H1 (cell line): ENCODE measurements around the gene FCN2. TPM values are rescaled to one million over a fixed set of nuclear protein-coding genes. Genes with fewer than 3 reads are reported as not detected.

ENCODE experiments used
- CTCF ChIA-PET: fragments of 300-600 bp; sonication (Branson Sonifier 250); formaldehyde crosslinking; loops from one replicate; lab custom pipeline; 2021; ENCODE audit not compliant: partially characterized antibody; lab: Charles Lee
- POLR2A ChIA-PET: fragments of 300-600 bp; sonication (Branson Sonifier 250); formaldehyde crosslinking; loops from one replicate; lab custom pipeline; 2021; ENCODE audit warnings: inconsistent platforms; ENCODE audit not compliant: partially characterized antibody; lab: Charles Lee
- DNase-seq, 2 experiments: peaks; one replicate each; pipeline versions ENCODE4 v3.0.0 to v3.0.0-alpha.2; 2010 to 2022; ENCODE audit warnings: low spot score in 2 of 2, low read depth in 1 of 2, mixed read lengths in 1 of 2
- FAIRE-seq: peaks from 2 replicates; lab custom pipeline; 2011; peaks lifted over from hg19 to GRCh38; lab: Jason Lieb, UNC
- H2AFZ ChIP-seq: 2 replicates; pipeline ENCODE4 v1.8.1; 2012; ENCODE audit warnings: low read length, inconsistent platforms
- H2AK5ac ChIP-seq: 2 replicates; pipeline ENCODE4 v1.6.1; 2013; ENCODE audit warnings: low read depth, low read length
- H2BK120ac ChIP-seq: replicated peaks from 2 replicates; pipeline ENCODE3; 2013; ENCODE audit warnings: low read depth, low read length, inconsistent platforms
- H2BK12ac ChIP-seq: 2 replicates; pipeline ENCODE4 v1.6.1; 2013; ENCODE audit warnings: low read depth, low read length
- H2BK15ac ChIP-seq: 2 replicates; pipeline ENCODE4 v1.6.1; 2013; ENCODE audit warnings: low read length
- H2BK20ac ChIP-seq: 2 replicates; pipeline ENCODE4 v1.6.1; 2013; ENCODE audit warnings: low read length
- H2BK5ac ChIP-seq: 2 replicates; pipeline ENCODE4 v1.6.1; 2013; ENCODE audit warnings: low read depth, low read length
- H3K14ac ChIP-seq: 2 replicates; pipeline ENCODE4 v1.6.1; 2013; ENCODE audit warnings: inconsistent platforms; ENCODE audit not compliant: insufficient read length
- H3K18ac ChIP-seq: 2 replicates; pipeline ENCODE4 v1.6.1; 2013; ENCODE audit warnings: low read length; ENCODE audit errors: extremely low read depth
- H3K23ac ChIP-seq: 2 replicates; pipeline ENCODE4 v1.6.1; 2013; ENCODE audit warnings: inconsistent platforms; ENCODE audit not compliant: insufficient read length
- H3K23me2 ChIP-seq: 2 replicates; pipeline ENCODE4 v1.6.1; 2013; ENCODE audit warnings: low read depth, low read length
- H3K27ac ChIP-seq: 2 replicates; pipeline ENCODE4 v1.6.1; 2011; ENCODE audit warnings: low read depth, low read length, inconsistent platforms
- H3K27me3 ChIP-seq, 4 experiments: replicated peaks in 1 of 4; 1 replicate in 1 of 4; 2 replicates in 3 of 4; pipeline versions ENCODE4 v1.6.1 to v1.8.1; 2011 to 2013; ENCODE audit warnings: low read length in 3 of 4, mild to moderate bottlenecking in 3 of 4, inconsistent platforms in 2 of 4, mixed read lengths in 2 of 4, moderate library complexity in 1 of 4; ENCODE audit not compliant: control insufficient read depth in 3 of 4, insufficient read depth in 3 of 4; ENCODE audit errors: extremely low read depth in 1 of 4
- H3K36me3 ChIP-seq, 4 experiments: 2 replicates each; pipeline versions ENCODE4 v1.6.1 to v1.8.1; 2011 to 2013; ENCODE audit warnings: mild to moderate bottlenecking in 4 of 4, low read length in 3 of 4, moderate library complexity in 2 of 4, control low read depth in 1 of 4, inconsistent platforms in 1 of 4; ENCODE audit not compliant: insufficient read depth in 4 of 4, control insufficient read depth in 2 of 4
- H3K4ac ChIP-seq: replicated peaks from 2 replicates; pipeline ENCODE3; 2013; ENCODE audit warnings: low read length, low read depth, mixed read lengths, inconsistent platforms; ENCODE audit not compliant: insufficient read length
- H3K4me1 ChIP-seq, 4 experiments: replicated peaks in 1 of 4; 1 replicate in 1 of 4; 2 replicates in 3 of 4; pipeline versions ENCODE4 v1.6.1 to v1.8.1; 2011 to 2013; ENCODE audit warnings: low read length in 3 of 4, inconsistent platforms in 2 of 4, mixed read lengths in 1 of 4; ENCODE audit not compliant: insufficient read depth in 4 of 4, control insufficient read depth in 3 of 4
- H3K4me2 ChIP-seq, 2 experiments: 2 replicates each; pipeline versions ENCODE4 v1.6.1 to v1.8.1; 2011 to 2013; ENCODE audit warnings: low read depth in 2 of 2, low read length in 2 of 2, control low read depth in 1 of 2, inconsistent platforms in 1 of 2, mild to moderate bottlenecking in 1 of 2; ENCODE audit not compliant: insufficient read depth in 1 of 2
- H3K4me3 ChIP-seq, 4 experiments: fragments of 200-600, 300-600 bp in 1 of 4; sonication (generic), shearing (Covaris generic), sonication (Bioruptor Twin) in 1 of 4; 2 replicates each; pipeline versions ENCODE4 v1.5.1 to v1.8.1; 2011 to 2016; ENCODE audit warnings: low read length in 4 of 4, low read depth in 3 of 4, control low read depth in 2 of 4, inconsistent platforms in 2 of 4, mild to moderate bottlenecking in 2 of 4, mixed read lengths in 1 of 4, moderate library complexity in 1 of 4; ENCODE audit not compliant: insufficient read depth in 2 of 4; ENCODE audit errors: extremely low read depth in 1 of 4
- H3K56ac ChIP-seq: replicated peaks from 2 replicates; pipeline ENCODE3; 2013; ENCODE audit warnings: low read depth, mild to moderate bottlenecking, mixed read lengths, low read length, inconsistent platforms; ENCODE audit not compliant: insufficient read length
- H3K79me1 ChIP-seq: 2 replicates; pipeline ENCODE4 v1.6.1; 2013; ENCODE audit warnings: low read depth, low read length, control low read depth
- H3K79me2 ChIP-seq, 2 experiments: 2 replicates each; pipeline versions ENCODE4 v1.6.1 to v1.8.1; 2012 to 2013; ENCODE audit warnings: low read length in 2 of 2, mild to moderate bottlenecking in 2 of 2, inconsistent platforms in 1 of 2; ENCODE audit not compliant: insufficient read depth in 2 of 2, control insufficient read depth in 1 of 2
- H3K9ac ChIP-seq, 4 experiments: replicated peaks in 1 of 4; 1 replicate in 1 of 4; 2 replicates in 3 of 4; pipeline versions ENCODE4 v1.6.1 to v1.8.1; 2011 to 2013; ENCODE audit warnings: low read depth in 3 of 4, low read length in 3 of 4, control low read depth in 2 of 4, mild to moderate bottlenecking in 2 of 4, moderate library complexity in 2 of 4, inconsistent platforms in 1 of 4; ENCODE audit errors: extremely low read depth in 1 of 4
- H3K9me3 ChIP-seq, 2 experiments: 2 replicates each; pipeline versions ENCODE4 v1.6.1 to v1.8.1; 2012 to 2013; ENCODE audit warnings: mild to moderate bottlenecking in 2 of 2, moderate library complexity in 2 of 2, control low read depth in 1 of 2, inconsistent platforms in 1 of 2, low read depth in 1 of 2, low read length in 1 of 2, mixed read lengths in 1 of 2; ENCODE audit not compliant: insufficient read depth in 2 of 2
- H4K20me1 ChIP-seq, 2 experiments: replicated peaks in 1 of 2; 2 replicates each; pipeline versions ENCODE3 to v1.8.1; 2011 to 2013; ENCODE audit warnings: inconsistent platforms in 2 of 2, low read length in 2 of 2, mild to moderate bottlenecking in 1 of 2; ENCODE audit not compliant: insufficient read depth in 2 of 2, control insufficient read depth in 1 of 2
- H4K5ac ChIP-seq: 2 replicates; pipeline ENCODE4 v1.6.1; 2013; ENCODE audit warnings: low read length, low read depth, mixed read lengths, inconsistent platforms; ENCODE audit not compliant: insufficient read length
- H4K8ac ChIP-seq: 2 replicates; pipeline ENCODE4 v1.8.0; 2013; ENCODE audit warnings: mild to moderate bottlenecking, moderate library complexity, low read length, inconsistent platforms; ENCODE audit not compliant: insufficient read depth; ENCODE audit errors: extremely low read depth
- H4K91ac ChIP-seq: replicated peaks from 2 replicates; pipeline ENCODE3; 2013; ENCODE audit warnings: low read length, mixed read lengths, inconsistent platforms; ENCODE audit not compliant: insufficient read length
- ASH2L ChIP-seq: fragments of 200-600, 300-600 bp; sonication (generic); IDR thresholded peaks from one replicate; pipeline ENCODE4 v1.7.1; 2017; ENCODE audit warnings: low read length
- BRCA1 ChIP-seq: IDR thresholded peaks from 2 replicates; pipeline ENCODE4 v1.6.1; 2012; ENCODE audit warnings: low read depth, low read length, improper control_type of control experiment
- EGR1 ChIP-seq: IDR thresholded peaks from 2 replicates; pipeline ENCODE4 v1.6.1; 2011; ENCODE audit warnings: low read depth, low read length, borderline replicate concordance
- NANOG ChIP-seq: IDR thresholded peaks from 2 replicates; pipeline ENCODE4 v1.6.1; 2011; ENCODE audit warnings: low read length, low read depth, mild to moderate bottlenecking, inconsistent platforms; ENCODE audit not compliant: insufficient read depth, poor library complexity, severe bottlenecking
- POLR2A ChIP-seq, 2 experiments: IDR thresholded peaks; 1 replicate in 1 of 2; 2 replicates in 1 of 2; pipeline ENCODE4 v1.6.1; 2011; ENCODE audit warnings: low read depth in 2 of 2, low read length in 2 of 2, mild to moderate bottlenecking in 2 of 2; ENCODE audit errors: control extremely low read depth in 1 of 2
- POLR2AphosphoS5 ChIP-seq: IDR thresholded peaks from 2 replicates; pipeline ENCODE4 v1.6.1; 2011; ENCODE audit warnings: low read depth, low read length
- SAP30 ChIP-seq: fragments of 300-600 bp; sonication (generic); IDR thresholded peaks from 2 replicates; pipeline ENCODE4 v1.7.1; 2012; ENCODE audit warnings: low read length, moderate library complexity, mild to moderate bottlenecking, inconsistent platforms; ENCODE audit not compliant: insufficient read depth, insufficient replicate concordance
- SP2 ChIP-seq: IDR thresholded peaks from 2 replicates; pipeline ENCODE4 v1.6.1; 2012; ENCODE audit warnings: mild to moderate bottlenecking, low read length, inconsistent platforms
- SUZ12 ChIP-seq: fragments of 200-600 bp; sonication (generic); IDR thresholded peaks from 2 replicates; pipeline ENCODE4 v1.6.1; 2012; ENCODE audit warnings: mild to moderate bottlenecking, inconsistent platforms, low read length, moderate library complexity, mixed read lengths
- WGBS, 2 experiments: shearing (Covaris generic) in 1 of 2; methylation state at CpG; one replicate each; pipeline versions ENCODE4 v1.1.6 to v1.1.7; 2013 to 2015; ENCODE audit warnings: low lambda C conversion rate in 2 of 2, mixed read lengths in 2 of 2, inconsistent platforms in 1 of 2, low coverage in 1 of 2, missing lambda C conversion rate in 1 of 2; ENCODE audit not compliant: insufficient replicate concordance in 2 of 2, insufficient coverage in 1 of 2, insufficient read length in 1 of 2; ENCODE audit errors: extremely low coverage in 1 of 2, missing lambda C conversion rate in 1 of 2; 5-methylcytosine and 5-hydroxymethylcytosine counted together
- polyA plus RNA-seq, 7 experiments: library from polyadenylated mRNA; depleted of rRNA in 3 of 7; stranded (reverse) in 5 of 7; unstranded in 2 of 7; fragments of >200 nt in 5 of 7; fragments of 200-250 nt in 2 of 7; gene quantifications; 1 replicate in 5 of 7; 2 replicates in 1 of 7; 4 replicates in 1 of 7; pipeline versions ENCODE4 v1.2.1 to v1.2.3, GENCODE V29; 2011 to 2013; ENCODE audit warnings: missing spikeins in 2 of 7, mixed read lengths in 2 of 7
- total RNA-seq: library from RNA; stranded (reverse); fragmentation: NEBNext Ultra II Directional; extraction: Animal tissue kit (Norgen Biotek cat#: 25700); gene quantifications from 2 replicates; pipeline ENCODE4 v1.2.1, GENCODE V29; 2021
- TF ChIP-seq, protein P1 (sequence below), 3 experiments: IDR thresholded peaks; 1 replicate in 2 of 3; 2 replicates in 1 of 3; pipeline versions ENCODE4 v1.5.1 to v1.6.1; 2011; ENCODE audit warnings: low read length in 3 of 3, mild to moderate bottlenecking in 3 of 3, inconsistent platforms in 2 of 3, low read depth in 1 of 3, moderate library complexity in 1 of 3; ENCODE audit not compliant: insufficient read depth in 1 of 3; ENCODE audit errors: control extremely low read depth in 1 of 3

Gene FCN2
- total and polyA plus RNA-seq, 2 of the 8 experiments (the other 6 are each of a cell fraction or from before 2014, with no cell fraction given), result not detected

DNA sequence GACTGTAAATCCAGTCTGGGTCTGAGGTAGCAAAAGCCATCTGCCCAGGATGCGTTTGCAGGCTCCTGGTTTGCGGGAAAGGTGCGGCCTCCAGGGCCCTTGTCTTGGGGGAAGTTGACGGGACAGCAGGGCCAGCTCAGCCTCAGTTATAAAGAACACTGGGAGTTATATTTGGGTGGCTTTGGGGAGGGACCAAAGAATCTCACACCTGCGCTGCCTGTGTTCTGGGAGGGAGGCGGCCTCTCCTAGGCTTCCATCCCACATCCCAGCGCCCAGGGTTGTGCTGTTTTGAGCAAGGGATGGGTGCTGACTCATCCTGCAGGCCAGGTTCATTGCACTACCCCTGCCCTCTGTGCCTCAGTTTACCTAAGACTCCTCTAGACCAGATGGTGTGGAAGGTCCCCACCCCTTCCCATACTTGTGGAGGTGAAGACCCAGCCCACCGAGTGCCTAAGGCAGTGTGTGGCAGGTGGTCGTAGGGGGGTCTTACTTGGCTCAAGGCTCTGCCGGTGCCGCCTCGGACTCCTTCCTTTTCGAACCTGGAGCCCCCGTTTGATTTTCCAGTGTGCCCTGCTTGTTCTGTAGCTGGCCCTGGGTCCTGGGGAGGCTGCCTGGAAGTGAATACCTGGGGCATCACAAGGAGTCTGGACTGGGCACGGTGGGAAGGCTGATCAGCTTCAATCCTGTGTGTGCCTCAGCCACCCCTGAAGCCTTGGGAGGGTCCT, 39.3 kb upstream of the FCN2 start:
- H2BK12ac ChIP-seq, result no peak overlapping the region
- no peak overlapping the region for H3K4ac ChIP-seq
- H3K9me3 ChIP-seq, result no peaks in the 10 kb centered on the region
- no peaks in the 10 kb centered on the region for H3K23me2 ChIP-seq
- H2BK5ac ChIP-seq, result 0 out of 2 replicates have a peak overlapping the region, but pooled peaks have one; percentile 52
- H3K23ac ChIP-seq, result no peak overlapping the region
- DNase-seq (no peak), FAIRE-seq (no peak)
- no peak overlapping the region for H3K14ac ChIP-seq
- no peak overlapping the region for H2BK120ac ChIP-seq
- H2BK15ac ChIP-seq, result no peak overlapping the region
- no peak overlapping the region for H2BK20ac ChIP-seq
- no peak overlapping the region for H3K4me2 ChIP-seq
- H3K9ac ChIP-seq, result no peak overlapping the region
- H3K79me1 ChIP-seq, result no peaks in the 10 kb centered on the region
- no peak overlapping the region for H3K56ac ChIP-seq
- H2AFZ ChIP-seq, result no peak overlapping the region
- H3K27me3 ChIP-seq, result no peaks in the 10 kb centered on the region
- no peaks in the 10 kb centered on the region for H3K79me2 ChIP-seq
- CTCF ChIA-PET, result interaction anchor here (1.0 to 4.2 kb wide), 7 partner anchors 12 to 142 kb away, joined by 3 to 19 read pairs (median 6); no protein-coding TSS in a partner anchor
- H3K36me3 ChIP-seq, result no peaks in the 10 kb centered on the region; a peak in 1 of 8 replicates
- no peaks in the 10 kb centered on the region for H3K4me1 ChIP-seq
- no peak overlapping the region for H3K18ac ChIP-seq
- 88% methylated on average over 14 of the region's 15 CpGs; no CpG with 5 or more reads in 1 of the 2 experiments for WGBS, 2 experiments
- POLR2A ChIA-PET, result no interaction called here
- no peaks in the 10 kb centered on the region for H4K20me1 ChIP-seq
- no peak overlapping the region; the same call in 1 of the 2 replicates for H3K27ac ChIP-seq
- H4K91ac ChIP-seq, result no peak overlapping the region
- no peak overlapping the region for H3K4me3 ChIP-seq
- H4K8ac ChIP-seq, result no peak overlapping the region
- H4K5ac ChIP-seq, result no peak overlapping the region
- H2AK5ac ChIP-seq, result no peak overlapping the region; the same call in 1 of the 2 replicates
- TF ChIP-seq SAP30, result no peak
- no peak for TF ChIP-seq SP2
- no peak for TF ChIP-seq POLR2AphosphoS5
- no peak for TF ChIP-seq NANOG
- TF ChIP-seq EGR1, result no peak
- no peak for TF ChIP-seq SUZ12
- no peak for TF ChIP-seq POLR2A (IDR thresholded peaks at IDR 0.05; ENCODE audit: control extremely low read depth in 1 of 2, low read depth in 2 of 2, low read length in 2 of 2)
- TF ChIP-seq, protein P1, sequence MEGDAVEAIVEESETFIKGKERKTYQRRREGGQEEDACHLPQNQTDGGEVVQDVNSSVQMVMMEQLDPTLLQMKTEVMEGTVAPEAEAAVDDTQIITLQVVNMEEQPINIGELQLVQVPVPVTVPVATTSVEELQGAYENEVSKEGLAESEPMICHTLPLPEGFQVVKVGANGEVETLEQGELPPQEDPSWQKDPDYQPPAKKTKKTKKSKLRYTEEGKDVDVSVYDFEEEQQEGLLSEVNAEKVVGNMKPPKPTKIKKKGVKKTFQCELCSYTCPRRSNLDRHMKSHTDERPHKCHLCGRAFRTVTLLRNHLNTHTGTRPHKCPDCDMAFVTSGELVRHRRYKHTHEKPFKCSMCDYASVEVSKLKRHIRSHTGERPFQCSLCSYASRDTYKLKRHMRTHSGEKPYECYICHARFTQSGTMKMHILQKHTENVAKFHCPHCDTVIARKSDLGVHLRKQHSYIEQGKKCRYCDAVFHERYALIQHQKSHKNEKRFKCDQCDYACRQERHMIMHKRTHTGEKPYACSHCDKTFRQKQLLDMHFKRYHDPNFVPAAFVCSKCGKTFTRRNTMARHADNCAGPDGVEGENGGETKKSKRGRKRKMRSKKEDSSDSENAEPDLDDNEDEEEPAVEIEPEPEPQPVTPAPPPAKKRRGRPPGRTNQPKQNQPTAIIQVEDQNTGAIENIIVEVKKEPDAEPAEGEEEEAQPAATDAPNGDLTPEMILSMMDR (IDR thresholded peaks at IDR 0.05; ENCODE audit: control extremely low read depth in 1 of 3, insufficient read depth in 1 of 3, low read depth in 1 of 3, low read length in 3 of 3), result no peak
- no peak for TF ChIP-seq BRCA1
- TF ChIP-seq ASH2L, result no peak
